ENCODE measurements around the gene EFCAB6.
"Not testable (repeated sequence)": the region's sequence is repeated elsewhere in the genome, so short reads cannot be mapped to it uniquely, and the experiment has no call there.

Gene EFCAB6

DNA sequence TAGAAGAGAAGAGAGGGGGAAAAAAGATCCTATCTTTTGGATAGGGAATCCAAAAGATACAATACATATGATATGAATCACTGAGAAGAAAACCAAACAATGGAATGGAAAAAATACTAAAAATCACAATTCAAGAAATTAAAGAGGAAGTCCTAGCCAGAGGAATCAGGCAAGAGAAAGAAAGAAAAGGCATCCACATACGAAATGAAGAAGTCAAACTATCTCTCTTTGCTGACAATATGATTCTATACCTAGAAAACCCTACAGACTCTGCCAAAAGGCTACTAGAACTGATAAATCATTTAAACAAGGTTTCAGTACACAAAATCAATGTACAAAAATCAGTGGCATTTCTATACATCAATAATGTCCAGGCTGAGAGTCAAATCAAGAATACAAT, 91.4 kb downstream of the EFCAB6 start:
- no peak for DNase-seq (ENCODE audit: low read depth in 2 of 2, low spot score in 1 of 2)

DNA sequence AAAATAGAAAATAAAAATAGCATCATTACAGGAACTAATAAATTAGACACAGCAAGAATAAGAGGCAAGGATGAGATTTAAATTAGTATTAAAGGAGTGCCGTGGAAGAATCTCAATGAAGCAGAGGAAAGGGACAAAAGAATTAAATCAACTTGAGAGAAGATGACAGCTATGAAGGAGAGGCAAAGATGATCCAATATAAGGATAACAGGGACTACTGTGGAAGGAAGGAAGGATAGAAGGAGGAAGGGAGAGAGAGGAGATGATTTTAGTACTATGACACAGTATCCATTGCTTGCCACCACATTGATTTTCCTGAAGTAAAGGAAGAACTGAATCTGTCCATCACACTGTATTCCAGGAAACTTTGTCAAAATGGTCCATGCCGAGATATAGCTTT, 98.0 kb downstream of the EFCAB6 start:
- no peak for DNase-seq (ENCODE audit: low read depth in 2 of 2, low spot score in 1 of 2)

DNA sequence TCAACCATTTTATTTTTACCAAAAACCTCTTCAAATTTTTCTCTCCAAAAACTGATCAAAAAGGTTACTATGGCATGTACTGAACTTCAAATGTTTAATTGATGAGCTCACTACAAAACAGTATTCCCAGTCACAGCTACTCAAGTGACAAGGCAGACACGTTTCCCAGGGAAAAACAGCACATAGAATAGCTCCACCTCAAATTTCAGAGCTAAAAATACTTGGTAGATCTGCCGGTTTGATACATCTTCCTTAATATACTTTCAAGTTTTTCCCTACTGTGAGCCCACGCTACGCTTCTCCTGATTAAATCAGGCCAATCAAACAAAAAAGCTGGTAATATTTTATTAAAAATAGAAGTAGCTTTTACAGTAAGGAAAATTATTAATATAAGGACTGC, 100.4 kb downstream of the EFCAB6 start:
- no peak for DNase-seq (ENCODE audit: low read depth in 2 of 2, low spot score in 1 of 2)

DNA sequence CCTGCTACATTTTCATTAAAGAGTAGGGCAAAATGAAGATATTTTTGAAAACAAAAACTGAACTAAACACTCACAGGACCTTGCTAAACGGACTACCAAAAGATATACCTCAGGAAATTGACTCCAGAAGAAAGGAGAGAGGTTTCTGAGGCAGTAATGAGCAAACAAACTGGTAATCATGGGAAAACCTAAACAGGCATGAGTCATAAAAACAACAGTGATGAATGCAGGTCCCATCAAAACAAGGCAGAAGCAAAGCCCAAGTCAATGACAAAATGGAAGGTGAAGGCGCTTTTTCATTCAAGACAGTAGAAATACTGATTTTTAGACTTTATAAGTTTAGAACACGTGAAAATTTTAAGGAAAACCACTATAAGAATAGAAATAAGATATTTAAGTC, 104.5 kb downstream of the EFCAB6 start:
- DNase-seq (ENCODE audit: low read depth in 2 of 2, low spot score in 1 of 2) = no peak

DNA sequence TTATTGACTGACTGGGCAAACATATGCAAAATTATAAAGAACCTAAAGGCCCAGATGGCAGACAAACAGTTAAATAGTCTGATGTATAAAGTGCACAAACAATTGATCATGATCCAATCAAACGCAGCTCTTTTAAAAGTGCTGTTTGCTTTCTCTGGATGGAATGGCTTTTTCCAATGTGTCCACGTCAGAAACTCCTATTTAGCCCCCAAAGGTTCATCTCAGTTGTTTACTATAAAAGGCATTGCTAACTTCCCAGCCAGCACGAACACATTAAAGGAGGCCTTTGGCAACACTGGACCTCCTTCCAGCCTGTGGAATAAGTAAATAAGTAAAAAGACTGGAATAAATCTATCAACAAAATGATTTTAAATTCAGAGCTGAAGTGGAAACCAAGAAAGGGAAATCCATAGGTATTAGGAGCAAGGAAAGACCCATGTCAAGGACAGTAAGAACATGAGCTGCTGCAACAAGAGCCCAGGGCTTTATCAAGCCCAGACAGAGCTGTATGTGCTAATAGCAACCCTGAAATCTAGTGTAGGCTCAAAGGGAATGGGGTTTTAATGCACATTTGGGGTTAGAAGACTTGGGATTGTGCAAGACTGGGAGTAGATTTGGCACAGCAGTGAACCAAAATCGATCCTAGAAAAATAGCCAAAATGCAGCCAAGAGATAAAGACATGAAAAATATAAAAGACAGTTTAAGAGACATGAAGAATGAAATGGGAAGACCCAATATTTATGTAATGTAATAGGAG, 105.4 kb downstream of the EFCAB6 start:
- no peak for DNase-seq (ENCODE audit: low read depth in 2 of 2, low spot score in 1 of 2)

DNA sequence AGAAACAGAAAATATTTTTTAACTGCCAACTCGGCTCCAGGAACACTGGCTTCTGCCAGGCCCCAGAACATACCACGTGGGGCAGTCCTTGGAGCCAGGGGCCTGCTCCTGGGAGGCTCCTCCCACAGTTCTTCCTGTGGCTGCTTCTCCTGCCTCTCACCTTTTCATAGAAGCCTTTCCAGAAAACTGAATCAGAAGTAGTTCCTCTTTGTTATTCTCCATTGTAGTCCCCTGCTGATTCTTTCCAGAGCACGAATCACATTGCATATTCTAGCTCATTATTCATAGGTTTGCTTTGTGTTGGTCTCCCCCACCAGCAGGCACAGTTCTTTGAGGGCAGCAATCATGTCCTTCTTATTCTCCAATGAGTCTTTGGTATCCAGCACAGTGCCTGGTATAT, 106.0 kb downstream of the EFCAB6 start:
- no peak for DNase-seq (ENCODE audit: low read depth in 2 of 2, low spot score in 1 of 2)

DNA sequence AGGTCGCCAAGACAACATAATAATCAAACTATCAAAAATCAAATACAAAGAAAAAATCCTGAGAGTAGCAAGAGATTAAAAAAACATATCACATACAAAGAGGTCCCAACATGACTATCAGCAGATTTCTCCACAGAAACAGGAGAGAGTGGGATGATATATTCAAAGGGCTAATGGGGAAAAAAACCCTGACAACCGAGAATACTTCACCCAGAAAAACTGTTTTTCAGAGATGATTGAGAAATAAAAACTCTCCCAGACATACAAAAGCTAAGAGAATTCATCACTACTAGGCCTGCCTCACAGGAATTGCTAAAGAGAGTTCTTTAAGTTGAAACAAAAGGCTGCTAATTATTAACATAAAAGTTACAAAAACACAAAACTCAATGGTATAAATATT, 108.1 kb downstream of the EFCAB6 start:
- no peak for DNase-seq (ENCODE audit: low read depth in 2 of 2, low spot score in 1 of 2)

DNA sequence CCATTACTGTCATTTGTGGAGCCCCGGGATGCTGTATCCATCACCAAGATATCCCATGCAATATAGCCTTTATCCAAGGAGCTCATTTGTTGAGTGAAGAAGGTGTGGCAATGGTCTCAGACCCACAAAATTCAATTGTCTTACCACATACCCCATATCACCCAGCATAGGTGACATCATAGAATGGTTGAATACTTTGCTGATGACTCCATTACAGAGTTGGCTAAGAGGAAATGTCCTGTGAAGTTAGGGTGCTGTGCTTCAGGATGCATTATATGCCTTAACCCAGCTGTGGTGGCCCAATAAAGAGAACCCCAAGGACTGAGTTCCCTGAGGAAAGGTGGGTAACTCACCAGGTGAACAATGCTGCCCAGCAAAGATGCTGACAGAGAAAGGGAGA, 113.7 kb downstream of the EFCAB6 start:
- DNase-seq (ENCODE audit: low read depth in 2 of 2, low spot score in 1 of 2) = no peak

DNA sequence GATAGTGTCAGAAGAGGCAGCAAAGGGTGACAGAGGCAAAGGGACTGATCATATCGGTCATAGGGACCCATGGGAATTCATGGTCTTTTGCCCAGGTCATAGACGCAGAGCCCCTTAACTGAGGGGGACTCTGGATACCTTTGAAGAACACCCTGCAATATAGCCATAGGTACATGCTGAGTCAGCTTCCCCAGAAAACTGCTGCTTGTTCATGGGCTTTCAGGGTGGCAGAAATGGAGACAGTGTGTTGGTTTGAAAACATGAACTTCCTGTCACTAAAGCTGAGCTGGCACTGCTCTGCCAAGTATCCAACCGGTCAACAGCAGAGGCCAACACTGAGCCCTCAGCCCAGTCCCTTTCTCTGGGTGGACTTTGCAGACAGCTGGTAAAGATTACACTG, 114.2 kb downstream of the EFCAB6 start:
- no peak for DNase-seq (ENCODE audit: low read depth in 2 of 2, low spot score in 1 of 2)

DNA sequence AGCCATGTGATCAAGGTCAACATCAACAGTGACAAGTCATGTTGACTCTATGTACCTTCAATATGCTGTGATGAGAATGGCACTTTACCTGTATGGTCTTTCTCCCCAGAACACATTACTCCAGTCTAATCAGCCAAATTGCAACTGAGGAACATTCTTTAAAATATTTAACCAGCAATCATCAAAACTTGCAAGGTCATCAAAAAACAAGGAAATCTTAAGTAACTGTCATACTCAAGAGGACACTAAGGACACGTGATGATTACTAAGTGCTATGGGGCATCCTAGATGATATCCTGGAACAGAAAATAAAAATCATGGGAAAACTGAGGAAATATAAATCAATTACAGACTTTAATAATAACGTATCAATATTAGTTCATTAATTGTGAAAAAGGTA, 118.9 kb downstream of the EFCAB6 start:
- DNase-seq (ENCODE audit: low read depth in 2 of 2, low spot score in 1 of 2) = no peak

DNA sequence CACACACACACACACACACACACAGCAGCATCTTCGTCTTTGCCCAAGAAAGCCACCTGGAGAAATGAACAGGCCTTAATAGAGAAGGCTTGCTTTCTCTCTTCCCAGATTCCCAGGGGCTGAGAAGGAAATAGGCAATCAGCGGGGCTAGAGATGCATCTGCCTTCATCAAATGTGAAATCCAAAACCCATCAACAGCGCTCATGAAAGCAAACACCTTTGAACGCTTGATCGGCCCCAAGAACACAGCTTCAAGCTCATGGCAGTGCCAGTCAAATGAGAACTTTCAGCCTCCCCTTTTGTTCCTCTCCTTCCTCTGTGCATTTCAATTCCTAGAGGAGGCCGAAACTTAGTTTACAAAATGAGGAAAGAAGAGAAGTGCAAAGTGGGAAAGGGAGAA, 122.7 kb downstream of the EFCAB6 start:
- DNase-seq (ENCODE audit: low read depth in 2 of 2, low spot score in 1 of 2) = no peak

DNA sequence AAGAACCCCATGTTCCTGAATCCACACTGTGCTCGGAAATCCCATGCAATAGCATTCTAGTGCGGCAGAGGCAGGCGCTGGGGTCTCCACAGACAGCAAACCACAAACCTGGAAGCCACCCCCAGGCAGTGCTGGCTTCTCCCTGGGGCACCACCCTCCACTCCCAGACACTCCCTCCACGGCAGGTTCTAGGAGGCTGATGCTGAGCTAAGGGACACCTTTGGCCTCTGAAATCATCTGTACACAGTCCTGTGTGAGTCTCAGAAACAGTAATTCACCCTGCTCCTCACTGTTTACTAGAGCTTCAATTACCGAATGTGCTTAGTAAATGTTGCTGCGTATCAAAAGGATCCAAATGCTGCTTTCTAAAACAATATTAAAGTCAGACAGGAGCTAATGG, 129.3 kb downstream of the EFCAB6 start:
- DNase-seq (ENCODE audit: low read depth in 2 of 2, low spot score in 1 of 2) = no peak

DNA sequence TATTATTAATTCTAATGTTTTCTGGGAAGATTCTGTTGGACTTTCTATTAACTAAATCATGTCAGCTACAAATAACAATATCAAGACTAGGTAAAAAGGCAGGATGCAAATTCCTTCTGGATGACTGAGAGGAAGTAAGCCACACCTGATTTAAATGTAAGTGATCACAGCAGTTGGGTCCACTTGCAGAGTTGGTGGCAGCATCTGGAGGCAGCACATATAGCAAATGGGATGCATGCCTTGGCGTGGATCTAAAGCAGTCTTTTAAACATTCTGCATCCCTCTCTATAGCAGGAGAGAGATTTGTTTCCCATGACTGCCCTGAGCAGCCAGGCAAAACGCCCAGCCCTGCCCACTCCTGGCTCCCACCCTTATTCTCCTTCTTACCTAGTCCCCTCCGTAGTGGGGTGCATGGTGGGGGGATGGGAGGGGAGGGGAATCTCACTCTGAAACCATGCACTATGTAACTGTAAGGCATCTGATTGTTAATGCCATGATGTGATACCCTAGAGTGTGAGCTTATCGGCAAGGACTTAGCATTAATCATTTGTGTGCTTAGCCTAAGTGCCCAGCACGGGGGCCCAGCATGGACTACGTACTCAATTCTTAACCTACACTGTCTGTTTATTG, 130.3 kb downstream of the EFCAB6 start:
- DNase-seq (ENCODE audit: low read depth in 2 of 2, low spot score in 1 of 2) = no peak

DNA sequence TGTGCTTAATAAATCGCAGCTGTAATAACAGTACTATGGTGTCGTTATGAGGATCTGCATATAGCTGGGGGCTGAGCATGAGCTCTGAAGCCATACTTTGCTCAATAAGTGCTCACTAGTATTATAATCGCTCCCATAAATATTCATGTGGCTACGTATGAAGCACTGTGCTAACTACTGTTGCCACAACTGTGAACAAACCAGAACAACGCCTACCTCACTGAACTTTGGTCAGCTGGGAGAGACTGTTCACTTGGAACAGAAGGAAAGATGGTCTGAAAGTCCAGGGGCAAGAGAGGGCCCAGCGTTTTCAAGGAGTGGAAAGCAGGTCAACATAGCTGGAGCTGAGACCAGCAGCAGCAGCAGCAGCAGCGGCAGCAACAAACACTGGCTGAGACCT, 141.6 kb downstream of the EFCAB6 start:
- no peak for DNase-seq (ENCODE audit: low read depth in 2 of 2, low spot score in 1 of 2)

DNA sequence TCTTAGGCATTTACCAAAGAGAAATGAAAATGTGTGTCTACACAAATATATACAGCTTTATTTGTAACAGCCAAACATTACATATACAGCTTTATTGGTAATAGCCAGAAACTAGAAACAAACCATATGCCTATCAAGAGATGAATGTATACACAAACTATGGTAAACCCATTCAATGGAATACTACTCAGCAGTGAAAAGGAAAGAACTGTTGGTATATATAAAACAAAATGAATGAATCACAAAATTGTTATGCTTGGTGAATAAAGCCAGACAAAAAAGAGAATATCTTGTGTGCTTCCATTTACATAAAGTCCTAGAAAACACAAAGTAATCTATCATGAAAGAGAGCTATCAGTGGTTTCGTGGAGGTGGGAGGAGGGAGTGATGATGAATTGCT, 142.9 kb downstream of the EFCAB6 start:
- no peak for DNase-seq (ENCODE audit: low read depth in 2 of 2, low spot score in 1 of 2)

DNA sequence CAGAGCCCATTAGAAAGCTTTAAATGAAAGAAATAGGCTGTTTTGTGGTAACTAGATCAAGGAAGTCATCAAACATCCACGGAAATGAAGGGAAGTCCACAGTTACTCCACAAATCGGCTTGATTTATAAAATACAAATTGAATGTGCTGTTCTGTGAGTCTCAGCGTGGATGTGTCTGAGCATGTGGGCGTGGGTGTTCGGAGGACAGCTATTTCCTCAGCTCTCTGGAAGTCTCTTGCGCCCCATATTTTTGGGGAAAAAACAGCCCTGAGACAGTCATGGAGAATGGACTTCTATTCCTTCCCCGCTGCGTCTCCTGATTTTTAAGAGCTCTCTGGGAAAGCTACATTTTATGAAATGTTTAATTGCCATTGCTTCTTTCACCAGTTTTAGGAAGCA, 144.4 kb downstream of the EFCAB6 start:
- DNase-seq (ENCODE audit: low read depth in 2 of 2, low spot score in 1 of 2) = no peak

DNA sequence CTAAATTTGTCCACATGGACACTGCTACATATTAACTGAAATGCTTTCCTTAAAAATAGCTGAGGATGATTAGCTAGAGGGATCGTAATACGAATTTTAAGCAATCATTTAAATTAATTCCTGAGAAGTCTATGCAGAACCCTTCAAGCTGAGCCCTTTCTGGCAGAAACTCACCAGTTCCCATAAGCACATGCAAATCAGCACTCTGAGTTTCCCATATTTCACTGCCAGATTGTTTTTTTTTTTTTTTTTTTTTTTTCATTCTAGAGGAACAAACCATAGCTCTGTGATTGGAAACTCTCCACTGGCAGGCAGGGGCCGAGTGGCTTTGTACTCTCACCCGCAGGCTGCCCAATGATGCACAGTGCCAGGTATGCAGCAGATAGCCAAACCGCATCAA, 145.6 kb downstream of the EFCAB6 start:
- DNase-seq (ENCODE audit: low read depth in 2 of 2, low spot score in 1 of 2) = no peak

DNA sequence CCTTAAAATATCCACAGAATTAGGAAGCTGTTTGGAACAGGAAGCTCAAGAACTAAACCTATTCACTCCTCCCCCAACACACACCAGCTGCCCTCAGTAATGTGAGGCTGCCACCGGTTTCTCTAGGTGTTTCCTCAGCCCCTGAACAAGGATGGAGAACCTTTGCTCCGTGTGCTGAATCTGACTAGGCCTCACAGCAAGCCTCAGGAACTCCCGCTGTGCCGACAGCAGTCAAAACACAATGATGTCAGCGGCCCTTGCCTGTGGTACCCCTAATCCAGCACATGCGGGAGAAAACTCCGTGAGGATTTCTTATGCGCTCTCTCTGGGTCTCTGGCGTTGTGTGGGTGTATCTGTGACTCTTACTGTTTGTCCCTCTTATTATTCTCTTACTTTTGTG, 153.3 kb downstream of the EFCAB6 start:
- no peak for DNase-seq (ENCODE audit: low read depth in 2 of 2, low spot score in 1 of 2)

DNA sequence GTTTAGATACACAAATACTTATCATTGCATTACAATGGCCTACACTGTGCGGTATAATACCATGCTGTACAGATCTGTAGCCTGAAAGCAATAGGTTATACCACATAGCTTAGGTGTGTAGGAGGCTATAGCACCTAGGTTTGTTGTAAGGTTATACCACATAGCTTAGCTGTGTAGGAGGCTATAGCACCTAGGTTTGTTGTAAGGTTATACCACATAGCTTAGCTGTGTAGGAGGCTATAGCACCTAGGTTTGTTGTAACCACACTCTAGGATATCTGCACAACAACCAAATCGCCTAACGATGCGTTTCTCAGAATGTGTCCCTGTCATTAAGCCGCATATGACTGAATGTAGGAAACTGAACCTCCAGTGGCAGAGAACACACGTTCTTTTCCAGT, 155.5 kb downstream of the EFCAB6 start:
- DNase-seq (ENCODE audit: low read depth in 2 of 2, low spot score in 1 of 2) = not testable (repeated sequence)

DNA sequence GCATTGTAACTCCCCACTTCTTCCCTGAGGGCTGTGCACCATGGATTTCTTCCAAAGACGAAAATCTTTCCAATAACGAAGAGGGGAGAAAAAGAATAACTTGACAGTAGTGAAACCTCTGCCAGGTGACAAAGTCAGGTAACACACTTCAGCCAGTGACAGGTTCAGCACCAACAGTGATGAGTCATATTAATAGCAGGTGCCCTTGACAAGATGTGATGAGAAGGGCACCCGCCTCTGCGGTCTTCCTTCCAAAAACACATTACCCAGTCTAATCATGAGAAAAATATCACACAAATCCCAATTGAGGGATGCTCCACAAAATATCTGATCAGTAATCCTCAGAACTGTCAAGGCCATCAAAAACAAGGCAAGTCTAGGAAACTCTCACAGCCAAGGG, 157.8 kb downstream of the EFCAB6 start:
- DNase-seq (ENCODE audit: low read depth in 2 of 2, low spot score in 1 of 2) = no peak

DNA sequence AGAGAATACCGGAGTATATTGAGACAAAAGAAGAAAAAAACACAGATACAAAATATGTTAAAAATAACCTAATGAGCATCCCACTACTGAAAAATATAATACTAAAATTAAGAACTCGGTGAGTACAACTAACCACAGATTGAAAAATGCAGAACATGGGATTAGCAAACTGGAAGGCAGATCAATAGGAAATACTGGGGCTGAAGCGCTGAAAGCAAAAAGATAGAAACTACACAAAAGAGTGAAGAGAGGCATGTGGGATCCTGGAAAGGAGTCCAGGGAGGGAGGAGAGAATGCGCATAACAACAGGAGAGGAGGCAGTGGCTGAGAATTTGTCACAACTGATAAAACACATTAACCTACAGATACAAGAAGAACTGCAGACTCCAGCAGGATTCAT, 159.3 kb downstream of the EFCAB6 start:
- DNase-seq (ENCODE audit: low read depth in 2 of 2, low spot score in 1 of 2) = no peak

DNA sequence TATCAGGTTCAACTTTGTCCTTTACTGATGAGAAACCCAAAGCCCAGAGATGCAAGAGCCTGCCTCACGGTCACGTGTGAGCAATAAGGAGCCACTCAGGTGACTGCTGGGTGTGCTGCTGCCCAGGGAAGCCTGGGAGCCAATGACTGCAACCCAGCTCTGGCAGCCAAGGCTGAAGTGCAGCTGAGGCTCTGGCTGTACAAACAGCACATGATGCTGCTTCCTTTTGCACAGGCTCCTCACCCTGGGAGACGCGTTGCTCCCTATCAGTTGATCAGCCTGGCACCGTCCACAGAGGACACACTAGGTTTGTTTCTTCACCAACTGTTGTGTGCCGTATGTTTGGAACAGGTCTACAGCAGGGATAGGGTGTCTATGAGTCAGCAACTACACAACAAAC, 168.7 kb downstream of the EFCAB6 start:
- no peak for DNase-seq (ENCODE audit: low read depth in 2 of 2, low spot score in 1 of 2)
